HG03457 (cell line): Measurements from ENCODE around the gene GLUL.
"Not testable (repeated sequence)": the region's sequence is repeated elsewhere in the genome, so short reads cannot be mapped to it uniquely, and the experiment has no call there.

Source experiments
- ATAC-seq: cut with Tn5 transposase; IDR thresholded peaks from one replicate; pipeline ENCODE4 v1.9.1; 2021; ENCODE audit warnings: moderate number of reproducible peaks; ENCODE audit not compliant: unreplicated experiment

Gene GLUL

DNA sequence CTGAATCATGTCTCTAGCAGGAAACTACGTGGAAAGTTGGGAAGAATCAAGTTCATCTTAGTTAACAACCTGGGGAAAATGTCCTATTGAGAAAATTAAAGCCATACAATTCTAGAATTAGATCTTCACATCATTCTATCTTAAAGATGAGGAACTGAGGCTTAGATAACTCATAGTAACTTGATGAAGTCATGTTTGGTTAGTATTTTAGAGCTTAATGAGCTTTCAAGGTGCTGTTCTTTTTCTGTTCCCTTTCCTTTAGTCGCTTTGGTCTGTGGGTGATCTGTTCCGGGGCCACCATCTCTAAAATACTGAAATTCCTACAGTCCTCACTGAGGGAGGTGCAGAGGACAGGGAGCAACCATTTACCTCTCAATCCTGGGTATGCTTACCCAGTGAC is 4.3 kb upstream of the GLUL start:
- ATAC-seq = no peak

DNA sequence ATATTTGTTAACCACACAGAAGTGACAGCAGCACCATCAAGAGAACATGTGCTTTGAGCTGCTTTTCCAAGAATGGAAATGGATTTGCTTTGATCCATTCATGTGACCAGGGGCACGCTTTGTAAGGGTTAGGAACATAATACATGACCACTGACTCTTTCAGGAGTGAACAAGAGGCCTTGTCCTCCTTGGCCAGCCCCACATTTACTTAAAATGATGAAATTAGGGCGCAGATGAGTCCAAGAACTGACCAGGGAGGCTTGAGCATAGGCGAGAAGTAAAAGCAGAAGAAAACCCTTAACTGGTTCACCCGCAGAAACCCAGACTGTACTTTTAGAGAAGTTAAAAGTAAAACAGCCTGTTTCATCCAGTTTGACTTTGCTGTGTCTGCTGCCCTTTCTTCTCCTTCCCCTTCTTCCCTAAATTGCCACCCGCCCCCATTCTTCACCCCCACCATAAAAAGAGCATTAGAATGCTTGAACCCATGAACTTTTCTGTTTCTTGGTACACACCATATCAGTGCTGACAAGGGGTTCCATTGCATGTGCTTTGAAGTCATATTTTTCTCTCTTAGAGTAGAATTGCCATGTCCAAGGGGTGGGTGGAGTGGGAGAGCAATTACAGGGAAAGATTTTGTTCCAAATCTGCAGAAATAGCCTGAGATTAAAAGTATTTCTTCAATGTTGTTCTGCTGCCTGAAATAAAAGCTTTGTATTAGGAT is 2.6 kb upstream of the GLUL start:
- no peak for ATAC-seq

- no peak for ATAC-seq
Observed at GRCh38 chr1:182392050-182393028, 749 bp upstream of the GLUL start.

DNA sequence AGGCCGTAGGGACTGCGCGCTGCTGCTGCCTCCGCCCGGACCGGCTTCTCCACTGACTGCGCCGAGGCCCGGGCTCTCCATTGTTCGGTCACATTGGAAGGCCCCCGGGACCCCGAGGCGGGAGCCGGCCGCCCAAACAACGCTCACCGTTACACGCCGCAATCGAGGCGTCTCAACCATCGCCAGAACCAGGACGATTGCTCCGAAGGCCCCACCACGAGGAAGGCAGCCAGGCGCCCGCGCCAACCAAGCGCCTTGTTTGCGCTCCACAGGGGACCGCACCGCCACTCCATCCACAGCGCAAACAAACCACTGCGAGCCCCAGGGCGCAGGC is 595 bp downstream of the GLUL start:
- no peak for ATAC-seq

DNA sequence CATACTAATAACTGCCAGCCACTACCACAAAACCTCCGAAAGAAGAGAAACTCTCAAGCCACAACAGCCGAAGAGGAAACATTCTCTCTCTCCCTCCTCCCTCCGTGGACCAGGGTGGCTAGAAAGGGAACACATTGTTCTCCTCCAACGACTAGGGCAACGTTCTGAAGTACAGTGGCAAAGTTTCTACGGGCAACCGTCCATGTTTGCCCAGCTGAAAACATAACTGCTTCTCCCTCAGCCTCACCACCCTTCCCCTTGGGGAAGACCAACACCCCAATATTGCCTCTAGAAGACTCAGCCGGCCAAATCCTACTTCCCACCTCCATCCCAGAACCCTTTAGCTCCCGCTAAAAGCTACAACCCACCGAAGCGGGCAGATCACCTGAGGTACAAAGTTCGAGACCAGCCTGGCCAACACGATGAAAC is 2.0 kb downstream of the GLUL start:
- ATAC-seq = no peak

GRCh38 chr1:182388392-182389134 is 3.0 kb downstream of the GLUL start:
- ATAC-seq = no peak

GRCh38 chr1:182387566-182387965 is 4.0 kb downstream of the GLUL start:
- no peak for ATAC-seq

- no peak for ATAC-seq
Observed at GRCh38 chr1:182386980-182387379, 4.6 kb downstream of the GLUL start.

- ATAC-seq = no peak
Observed at GRCh38 chr1:182385885-182386853, 5.4 kb downstream of the GLUL start.

GRCh38 chr1:182384387-182384960 is 7.1 kb downstream of the GLUL start:
- no peak for ATAC-seq

GRCh38 chr1:182383934-182384333 is 7.7 kb downstream of the GLUL start:
- no peak for ATAC-seq

DNA sequence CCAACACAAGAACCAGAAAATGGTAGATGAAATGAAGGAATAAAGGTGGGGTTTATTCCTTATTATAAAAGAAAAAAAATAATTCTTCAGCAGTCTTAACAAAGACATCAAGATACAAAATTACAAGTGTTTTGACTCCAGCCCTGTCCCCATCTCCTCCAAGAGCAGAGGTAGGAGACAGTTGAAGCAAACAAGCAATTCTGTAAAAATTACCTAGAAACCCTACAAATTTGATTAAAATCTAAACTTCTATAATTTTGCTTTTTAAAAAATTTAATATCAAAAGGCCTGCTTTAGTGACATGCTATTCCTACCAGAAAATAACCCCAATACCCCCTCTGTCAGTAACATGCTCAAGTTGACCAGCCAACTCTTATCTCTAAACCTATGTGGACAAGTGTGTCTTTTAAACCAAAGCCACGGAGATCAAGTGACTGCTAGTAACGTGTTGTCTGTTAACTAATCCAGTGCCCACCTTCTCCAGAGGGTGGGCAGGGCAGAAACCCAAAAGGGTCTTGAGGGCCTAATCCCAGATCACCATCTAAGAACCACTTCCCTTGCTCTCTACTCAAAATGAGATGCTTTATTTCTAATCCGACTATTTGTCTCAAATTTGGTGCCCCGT is 8.4 kb downstream of the GLUL start:
- no peak for ATAC-seq

GRCh38 chr1:182381962-182382819 is 9.4 kb downstream of the GLUL start:
- ATAC-seq = no peak

DNA sequence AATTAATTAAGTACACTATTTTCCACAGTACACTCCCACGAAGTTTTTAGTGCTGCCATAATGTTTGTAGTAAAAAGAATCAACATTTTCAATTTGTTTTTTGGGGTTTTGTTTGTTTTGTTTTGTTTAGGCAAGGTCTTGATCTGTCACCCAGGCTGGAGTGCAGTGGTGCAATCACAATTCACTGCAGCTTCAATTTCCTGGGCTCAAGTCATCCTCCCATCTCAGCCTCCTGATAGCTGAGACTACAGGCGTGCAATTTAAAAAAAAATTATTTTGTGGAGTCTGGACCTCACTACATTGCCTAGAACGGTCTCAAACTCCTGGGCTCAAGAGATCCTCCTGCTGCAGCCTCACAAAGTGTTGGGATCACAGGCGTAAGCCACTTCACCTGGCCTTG is 11.4 kb downstream of the GLUL start:
- ATAC-seq = no peak

GRCh38 chr1:182379781-182380180 is 11.8 kb downstream of the GLUL start:
- ATAC-seq = not testable (repeated sequence)

DNA sequence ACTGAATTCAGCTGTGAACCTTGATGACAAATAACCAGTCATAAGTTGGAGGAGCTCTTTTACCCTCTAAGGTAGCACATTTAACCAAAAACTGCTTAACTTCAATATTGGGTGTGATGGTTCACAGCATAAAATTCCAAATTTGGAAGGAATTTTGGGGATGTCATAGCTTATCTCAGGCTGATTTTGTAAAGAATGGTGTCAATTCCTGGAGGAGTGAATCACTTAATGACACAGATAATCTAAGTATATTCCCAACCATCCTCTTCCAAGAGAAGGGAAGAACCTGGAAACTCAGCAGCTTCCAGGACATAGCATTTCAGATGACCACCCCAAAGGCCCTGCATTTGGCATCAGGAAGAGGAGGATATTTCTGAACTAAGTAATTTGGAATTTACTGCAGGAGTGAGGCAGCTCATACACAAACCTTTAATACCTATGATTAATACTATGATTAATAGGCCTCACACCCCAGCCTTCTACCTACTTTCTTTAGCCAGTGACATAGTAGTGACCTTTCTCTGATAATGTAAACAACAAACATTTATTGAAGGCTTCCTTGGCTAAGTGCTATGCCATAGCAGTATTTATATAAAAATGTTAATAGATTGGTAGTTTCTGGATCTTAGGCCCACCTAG is 14.5 kb downstream of the GLUL start:
- no peak for ATAC-seq

DNA sequence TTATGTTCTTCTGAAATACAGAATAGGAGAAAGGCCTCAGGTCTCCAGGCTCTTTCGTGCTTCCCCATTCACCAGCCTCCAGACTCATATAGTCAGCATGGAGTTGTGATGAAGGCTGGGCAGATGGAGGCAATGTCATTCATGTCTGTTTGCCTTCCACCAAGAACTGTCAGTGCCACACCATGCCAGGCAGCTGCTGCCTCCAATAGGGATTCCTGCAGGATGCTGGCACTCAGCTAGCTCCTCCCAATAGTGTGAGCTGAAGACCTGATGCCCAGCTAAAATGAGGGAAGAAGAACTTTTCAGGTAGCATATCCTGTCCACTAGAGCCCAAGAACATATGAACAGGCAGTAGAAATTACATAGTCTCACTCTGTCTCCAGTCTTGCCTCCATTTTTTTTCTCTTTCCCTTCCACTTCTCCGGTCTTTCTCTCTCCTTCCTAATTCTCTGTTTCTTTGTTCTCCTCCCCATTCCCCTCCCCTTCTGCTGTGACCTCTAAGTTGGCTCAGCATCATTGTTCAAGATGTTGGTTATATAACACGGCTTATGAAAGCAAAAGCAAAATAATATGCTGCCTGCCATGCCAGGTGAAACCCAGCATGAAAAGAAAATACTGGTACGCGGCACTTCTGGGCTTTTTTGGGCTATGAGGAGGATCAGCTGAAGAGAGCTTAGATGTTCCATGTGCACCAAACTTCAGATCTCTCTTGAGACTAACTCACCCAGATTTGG is 17.3 kb downstream of the GLUL start:
- ATAC-seq = no peak
